Tibial nerve (tissue), 3 donors: ENCODE results near the gene OGDH.

Experiments
- POLR2A ChIP-seq, 2 donors: fragments of 450-650 bp; IDR thresholded peaks; one replicate each; pipeline ENCODE4 v1.6.1; 2017; ENCODE audit warnings: antibody characterized with exemption in 2 of 2, mild to moderate bottlenecking in 2 of 2, moderate library complexity in 2 of 2
- TF ChIP-seq, protein P1 (sequence below), 5 experiments: fragments of 200-600 bp in 3 of 5; fragments of 450-650 bp in 2 of 5; sonication (generic) in 3 of 5; IDR thresholded peaks; one replicate each; pipeline ENCODE4 v1.5.1; 2016 to 2019; ENCODE audit warnings: antibody characterized with exemption in 5 of 5, mild to moderate bottlenecking in 3 of 5, moderate library complexity in 2 of 5

DNA sequence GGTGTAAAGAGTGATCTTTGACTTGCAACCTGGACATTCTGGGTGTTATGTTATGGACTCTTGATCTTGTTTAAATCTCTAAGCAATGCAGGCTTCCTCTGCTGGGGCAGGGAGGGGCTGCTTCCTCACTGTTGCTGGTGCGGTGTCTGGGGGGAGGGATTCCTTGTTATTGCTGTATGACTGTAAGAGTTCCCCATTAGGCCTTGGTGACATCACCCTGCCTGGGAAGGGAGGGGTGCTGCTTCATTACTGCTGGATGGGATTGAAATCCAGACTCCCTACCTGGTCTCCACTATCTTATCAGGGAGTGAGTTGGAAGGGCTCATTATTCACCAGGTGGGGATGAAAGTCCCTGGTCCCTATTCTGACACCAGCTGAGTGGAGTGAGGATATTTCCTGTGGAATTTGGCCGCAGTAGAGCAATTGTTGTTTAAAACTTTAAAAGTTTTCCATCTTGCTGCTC is 8.8 kb downstream of the OGDH start:
- no peak for TF ChIP-seq POLR2A (IDR thresholded peaks at IDR 0.05)
- TF ChIP-seq, protein P1, sequence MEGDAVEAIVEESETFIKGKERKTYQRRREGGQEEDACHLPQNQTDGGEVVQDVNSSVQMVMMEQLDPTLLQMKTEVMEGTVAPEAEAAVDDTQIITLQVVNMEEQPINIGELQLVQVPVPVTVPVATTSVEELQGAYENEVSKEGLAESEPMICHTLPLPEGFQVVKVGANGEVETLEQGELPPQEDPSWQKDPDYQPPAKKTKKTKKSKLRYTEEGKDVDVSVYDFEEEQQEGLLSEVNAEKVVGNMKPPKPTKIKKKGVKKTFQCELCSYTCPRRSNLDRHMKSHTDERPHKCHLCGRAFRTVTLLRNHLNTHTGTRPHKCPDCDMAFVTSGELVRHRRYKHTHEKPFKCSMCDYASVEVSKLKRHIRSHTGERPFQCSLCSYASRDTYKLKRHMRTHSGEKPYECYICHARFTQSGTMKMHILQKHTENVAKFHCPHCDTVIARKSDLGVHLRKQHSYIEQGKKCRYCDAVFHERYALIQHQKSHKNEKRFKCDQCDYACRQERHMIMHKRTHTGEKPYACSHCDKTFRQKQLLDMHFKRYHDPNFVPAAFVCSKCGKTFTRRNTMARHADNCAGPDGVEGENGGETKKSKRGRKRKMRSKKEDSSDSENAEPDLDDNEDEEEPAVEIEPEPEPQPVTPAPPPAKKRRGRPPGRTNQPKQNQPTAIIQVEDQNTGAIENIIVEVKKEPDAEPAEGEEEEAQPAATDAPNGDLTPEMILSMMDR (IDR thresholded peaks at IDR 0.05), result no peak
